Breast epithelium (tissue), 4 donors: ENCODE results near the gene NRF1. TPM values are rescaled to one million over a fixed set of nuclear protein-coding genes. Genes with fewer than 3 reads are reported as not detected.

Experiments
- DNase-seq, 2 donors: peaks; one replicate each; pipeline ENCODE4 v3.0.0-alpha.2; 2019; ENCODE audit warnings: low spot score in 2 of 2
- H3K27ac ChIP-seq, 2 donors: fragments of 200-600 bp; sonication (generic) in 1 of 2; one replicate each; pipeline ENCODE4 v1.5.1; 2016 to 2019; ENCODE audit warnings: mild to moderate bottlenecking in 1 of 2
- H3K27me3 ChIP-seq, 2 donors: fragments of 200-600 bp; sonication (generic) in 1 of 2; one replicate each; pipeline versions ENCODE4 v1.5.1 to v1.6.0; 2017 to 2019; ENCODE audit warnings: control low read depth in 1 of 2, mild to moderate bottlenecking in 1 of 2
- H3K36me3 ChIP-seq: fragments of 200-600 bp; one replicate; pipeline ENCODE4 v1.5.1; 2019
- H3K4me1 ChIP-seq, 2 donors: fragments of 200-600 bp; sonication (generic); one replicate each; pipeline ENCODE4 v1.5.1; 2016 to 2019; ENCODE audit warnings: control low read depth in 1 of 2
- H3K4me3 ChIP-seq, 3 donors: fragments of 200-600 bp; sonication (generic); 1 replicate in 2 of 3; 2 replicates in 1 of 3; pipeline ENCODE4 v1.5.1; 2016 to 2019; ENCODE audit warnings: mild to moderate bottlenecking in 3 of 3, moderate library complexity in 2 of 3
- H3K9me3 ChIP-seq, 2 donors: fragments of 200-600 bp; sonication (generic) in 1 of 2; one replicate each; pipeline ENCODE4 v1.5.1; 2016 to 2019; ENCODE audit warnings: control low read depth in 1 of 2
- POLR2A ChIP-seq: fragments of 450-650 bp; IDR thresholded peaks from one replicate; pipeline ENCODE4 v1.6.1; 2016; ENCODE audit warnings: antibody characterized with exemption, mild to moderate bottlenecking, moderate library complexity
- POLR2AphosphoS5 ChIP-seq, 3 donors: sonication (generic); formaldehyde crosslinking; IDR thresholded peaks; one replicate each; pipeline ENCODE4 v1.6.1; 2017; ENCODE audit warnings: antibody characterized with exemption in 3 of 3
- intact Hi-C: fragments of 100-400 bp; cut with DNase I; formaldehyde crosslinking; loops from one replicate; pipeline ENCODE4 v1.15.1; 2023; ENCODE audit warnings: low total_unique reads
- total RNA-seq, 3 donors: library from RNA; depleted of rRNA; stranded (reverse); fragments of >200 nt; gene quantifications; one replicate each; pipeline ENCODE4 v1.1.0, GENCODE V29; 2016
- TF ChIP-seq, protein P1 (sequence below), 3 donors: fragments of 450-650 bp; IDR thresholded peaks; one replicate each; pipeline ENCODE4 v1.5.1; 2016 to 2017; ENCODE audit warnings: antibody characterized with exemption in 3 of 3, mild to moderate bottlenecking in 3 of 3, moderate library complexity in 3 of 3

NRF1 gene
- total RNA-seq, 3 donors from 2014 or later = 24.5 to 29.2 (median 27.2) TPM

- no peak for DNase-seq
- Histone ChIP-seq H3K27ac (no peak overlapping the region), H3K27me3 (no peaks in the 10 kb centered on the region), H3K4me1 (no peaks in the 10 kb centered on the region), H3K36me3 (no peaks in the 10 kb centered on the region), H3K4me3 (no peak overlapping the region), H3K9me3 (no peaks in the 10 kb centered on the region)
- TF ChIP-seq POLR2A = no peak
- TF ChIP-seq, protein P1, sequence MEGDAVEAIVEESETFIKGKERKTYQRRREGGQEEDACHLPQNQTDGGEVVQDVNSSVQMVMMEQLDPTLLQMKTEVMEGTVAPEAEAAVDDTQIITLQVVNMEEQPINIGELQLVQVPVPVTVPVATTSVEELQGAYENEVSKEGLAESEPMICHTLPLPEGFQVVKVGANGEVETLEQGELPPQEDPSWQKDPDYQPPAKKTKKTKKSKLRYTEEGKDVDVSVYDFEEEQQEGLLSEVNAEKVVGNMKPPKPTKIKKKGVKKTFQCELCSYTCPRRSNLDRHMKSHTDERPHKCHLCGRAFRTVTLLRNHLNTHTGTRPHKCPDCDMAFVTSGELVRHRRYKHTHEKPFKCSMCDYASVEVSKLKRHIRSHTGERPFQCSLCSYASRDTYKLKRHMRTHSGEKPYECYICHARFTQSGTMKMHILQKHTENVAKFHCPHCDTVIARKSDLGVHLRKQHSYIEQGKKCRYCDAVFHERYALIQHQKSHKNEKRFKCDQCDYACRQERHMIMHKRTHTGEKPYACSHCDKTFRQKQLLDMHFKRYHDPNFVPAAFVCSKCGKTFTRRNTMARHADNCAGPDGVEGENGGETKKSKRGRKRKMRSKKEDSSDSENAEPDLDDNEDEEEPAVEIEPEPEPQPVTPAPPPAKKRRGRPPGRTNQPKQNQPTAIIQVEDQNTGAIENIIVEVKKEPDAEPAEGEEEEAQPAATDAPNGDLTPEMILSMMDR (IDR thresholded peaks at IDR 0.05) = no peak
- TF ChIP-seq POLR2AphosphoS5 (IDR thresholded peaks at IDR 0.05) = no peak
- intact Hi-C loops = no loop called here
These were observed 127.9 kb downstream of the NRF1 start for GRCh38 chr7:129739427-129739826.

GRCh38 chr7:129740574-129741410, 129.3 kb downstream of the NRF1 start:
- Histone ChIP-seq H3K9me3 (no peaks in the 10 kb centered on the region), H3K36me3 (no peaks in the 10 kb centered on the region), H3K27ac (no peak overlapping the region), H3K4me1 (no peaks in the 10 kb centered on the region), H3K4me3 (no peak overlapping the region), H3K27me3 (no peaks in the 10 kb centered on the region)
- TF ChIP-seq POLR2A = no peak
- TF ChIP-seq, protein P1 (IDR thresholded peaks at IDR 0.05) = no peak
- no peak for TF ChIP-seq POLR2AphosphoS5 (IDR thresholded peaks at IDR 0.05)
- no peak for DNase-seq
- intact Hi-C loops = no loop called here

- no peak overlapping the region for H3K4me3 ChIP-seq
- no peaks in the 10 kb centered on the region for H3K36me3 ChIP-seq
- intact Hi-C loops = no loop called here
- no peaks in the 10 kb centered on the region for H3K27me3 ChIP-seq
- no peak overlapping the region for H3K27ac ChIP-seq
- no peaks in the 10 kb centered on the region for H3K4me1 ChIP-seq
- no peak for DNase-seq
- TF ChIP-seq POLR2AphosphoS5 (IDR thresholded peaks at IDR 0.05) = no peak
- TF ChIP-seq, protein P1 (IDR thresholded peaks at IDR 0.05) = no peak
- TF ChIP-seq POLR2A = no peak
- no peaks in the 10 kb centered on the region for H3K9me3 ChIP-seq
These were observed 130.3 kb downstream of the NRF1 start for GRCh38 chr7:129741743-129742213.

GRCh38 chr7:129742256-129742655, 130.7 kb downstream of the NRF1 start:
- no peak for DNase-seq
- no peak overlapping the region for H3K4me3 ChIP-seq
- no peaks in the 10 kb centered on the region for H3K36me3 ChIP-seq
- intact Hi-C loops = no loop called here
- H3K9me3 ChIP-seq = no peaks in the 10 kb centered on the region
- no peaks in the 10 kb centered on the region for H3K27me3 ChIP-seq
- no peak for TF ChIP-seq POLR2A
- TF ChIP-seq POLR2AphosphoS5 (IDR thresholded peaks at IDR 0.05) = no peak
- TF ChIP-seq, protein P1 (IDR thresholded peaks at IDR 0.05) = no peak
- H3K4me1 ChIP-seq = no peaks in the 10 kb centered on the region
- H3K27ac ChIP-seq = no peak overlapping the region

DNA sequence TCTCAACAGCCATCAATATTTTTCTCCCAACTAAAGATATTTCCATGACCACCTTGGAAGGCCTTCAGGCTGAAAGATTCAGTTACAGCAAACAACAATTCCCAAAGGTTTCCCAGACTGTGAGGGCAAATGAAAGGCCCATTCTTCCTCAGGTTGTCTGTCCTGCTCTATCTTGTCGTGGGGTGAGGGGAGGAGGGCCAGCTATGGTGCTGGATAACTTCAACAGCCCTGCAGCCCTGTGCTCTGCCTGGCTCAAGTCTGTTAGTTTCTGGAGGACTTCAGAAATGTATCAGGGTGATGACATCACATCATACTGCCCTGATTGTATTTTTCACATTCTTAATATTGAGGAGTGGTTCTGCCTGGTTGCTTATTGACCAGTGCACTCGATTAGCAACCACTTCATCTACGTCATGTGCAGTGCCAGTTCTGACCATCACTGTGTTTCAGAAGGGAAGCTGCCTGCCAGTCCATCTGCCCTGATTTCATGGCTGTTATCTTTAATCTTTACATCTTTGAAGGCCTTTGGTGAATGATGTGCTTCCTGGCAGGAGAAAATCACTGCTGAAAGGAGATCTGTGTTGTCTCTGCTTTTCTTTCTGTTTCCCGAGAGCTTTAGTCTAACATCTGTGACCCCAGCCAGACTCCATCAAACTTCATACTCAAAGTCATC, 135.5 kb downstream of the NRF1 start:
- DNase-seq = no peak

More for the DNA sequence above, 135.5 kb downstream of the NRF1 start:
- no peak for TF ChIP-seq POLR2A
- no peak for TF ChIP-seq POLR2AphosphoS5 (IDR thresholded peaks at IDR 0.05)
- TF ChIP-seq, protein P1 (IDR thresholded peaks at IDR 0.05) = no peak
- intact Hi-C loops = no loop called here
- no peak overlapping the region for H3K27ac ChIP-seq
- H3K4me1 ChIP-seq = no peaks in the 10 kb centered on the region
- H3K36me3 ChIP-seq = no peaks in the 10 kb centered on the region
- no peaks in the 10 kb centered on the region for H3K9me3 ChIP-seq
- H3K27me3 ChIP-seq = no peaks in the 10 kb centered on the region
- H3K4me3 ChIP-seq = no peak overlapping the region
